ENCODE measurements around the gene EDEM2. TPM values are rescaled to one million over a fixed set of nuclear protein-coding genes. Genes with fewer than 3 reads are reported as not detected.

EDEM2 gene
- polyA plus RNA-seq, 1 donor (not counting 4 experiments of a cell fraction or from before 2014, with no cell fraction given) = 15.4 TPM

- Histone ChIP-seq H3K36me3 (ENCODE audit: control insufficient read depth in 2 of 2, extremely low read depth in 1 of 2, insufficient read depth in 2 of 2, low read length in 2 of 2) (peaks cover 0 to 9% of the 10 kb centered on the region in 2 experiments), H3K79me2 (ENCODE audit: control insufficient read depth, insufficient read depth, low read length) (peaks cover 91% of the 10 kb centered on the region), H3K4me1 (ENCODE audit: control insufficient read depth, extremely low read depth, insufficient read depth, low read length) (peaks cover 8% of the 10 kb centered on the region), H3K9me1 (ENCODE audit: control insufficient read depth, extremely low read depth, insufficient read depth, low read length) (no peaks in the 10 kb centered on the region), H2AFZ (ENCODE audit: control insufficient read depth, low read length) (no peak overlapping the region), H3K4me2 (ENCODE audit: control insufficient read depth, extremely low read depth, insufficient read depth, low read depth, low read length) (no peak overlapping the region), H3K27ac (ENCODE audit: control insufficient read depth, insufficient read depth, low read length) (no peak overlapping the region), H4K20me1 (ENCODE audit: control insufficient read depth, extremely low read depth, insufficient read depth, low read length) (peaks cover 12% of the 10 kb centered on the region), H3K9me3 (ENCODE audit: control insufficient read depth, low read depth, low read length) (no peaks in the 10 kb centered on the region), H3K4me3 (ENCODE audit: control insufficient read depth in 2 of 3, extremely low read depth in 1 of 3, insufficient read depth in 2 of 3, low read depth in 1 of 3, low read length in 3 of 3) (no peak overlapping the region), H3K9ac (ENCODE audit: control insufficient read depth, extremely low read depth, insufficient read depth, low read length) (no peak overlapping the region), H3K27me3 (ENCODE audit: control insufficient read depth, extremely low read depth, insufficient read depth, low read length) (no peaks in the 10 kb centered on the region)
- dilution Hi-C loops (cut with MboI; ENCODE audit: extremely low pct_ligation_motif_present, low sequenced_read_pairs) = no loop called here
- DNase-seq (ENCODE audit: low read depth, low spot score) = no peak
- FAIRE-seq = no peak
- no peak for TF ChIP-seq CTCF (optimal IDR thresholded peaks at IDR 0.05 in 1 of 3, IDR thresholded peaks at IDR 0.05 in 1 of 3, conservative IDR thresholded peaks at IDR 0.05 in 1 of 3; ENCODE audit: extremely low read depth in 1 of 3, insufficient read depth in 2 of 3, low read length in 3 of 3)
- no peak for TF ChIP-seq EZH2 (IDR thresholded peaks at IDR 0.05; ENCODE audit: low read length)
Measured at GRCh38 chr20:35087355-35087754, 59.8 kb downstream of the EDEM2 start.

- Histone ChIP-seq H3K79me2 (ENCODE audit: control insufficient read depth, insufficient read depth, low read length) (peaks cover 90% of the 10 kb centered on the region), H2AFZ (ENCODE audit: control insufficient read depth, low read length) (no peak overlapping the region), H3K9me1 (ENCODE audit: control insufficient read depth, extremely low read depth, insufficient read depth, low read length) (no peaks in the 10 kb centered on the region), H3K9me3 (ENCODE audit: control insufficient read depth, low read depth, low read length) (no peaks in the 10 kb centered on the region), H4K20me1 (ENCODE audit: control insufficient read depth, extremely low read depth, insufficient read depth, low read length) (peaks cover 13% of the 10 kb centered on the region), H3K9ac (ENCODE audit: control insufficient read depth, extremely low read depth, insufficient read depth, low read length) (no peak overlapping the region), H3K4me2 (ENCODE audit: control insufficient read depth, extremely low read depth, insufficient read depth, low read depth, low read length) (no peak overlapping the region), H3K27me3 (ENCODE audit: control insufficient read depth, extremely low read depth, insufficient read depth, low read length) (no peaks in the 10 kb centered on the region), H3K27ac (ENCODE audit: control insufficient read depth, insufficient read depth, low read length) (no peak overlapping the region), H3K36me3 (ENCODE audit: control insufficient read depth in 2 of 2, extremely low read depth in 1 of 2, insufficient read depth in 2 of 2, low read length in 2 of 2) (peaks cover 0 to 9% of the 10 kb centered on the region in 2 experiments), H3K4me1 (ENCODE audit: control insufficient read depth, extremely low read depth, insufficient read depth, low read length) (no peaks in the 10 kb centered on the region), H3K4me3 (ENCODE audit: control insufficient read depth in 2 of 3, extremely low read depth in 1 of 3, insufficient read depth in 2 of 3, low read depth in 1 of 3, low read length in 3 of 3) (no peak overlapping the region)
- FAIRE-seq (no peak), DNase-seq (ENCODE audit: low read depth, low spot score) (no peak)
- TF ChIP-seq CTCF (optimal IDR thresholded peaks at IDR 0.05 in 1 of 3, IDR thresholded peaks at IDR 0.05 in 1 of 3, conservative IDR thresholded peaks at IDR 0.05 in 1 of 3; ENCODE audit: extremely low read depth in 1 of 3, insufficient read depth in 2 of 3, low read length in 3 of 3) (no peak), EZH2 (IDR thresholded peaks at IDR 0.05; ENCODE audit: low read length) (no peak)
- dilution Hi-C loops (cut with MboI; ENCODE audit: extremely low pct_ligation_motif_present, low sequenced_read_pairs) = no loop called here
Measured at GRCh38 chr20:35085477-35086225, 61.5 kb downstream of the EDEM2 start.

All from keratinocyte (primary cell).